ENCODE measurements around the gene DCTN3. TPM values are rescaled to one million over a fixed set of nuclear protein-coding genes. Genes with fewer than 3 reads are reported as not detected.

DCTN3 gene
- total RNA-seq, 2 donors from 2014 or later = 59.1 to 154 TPM

DNA sequence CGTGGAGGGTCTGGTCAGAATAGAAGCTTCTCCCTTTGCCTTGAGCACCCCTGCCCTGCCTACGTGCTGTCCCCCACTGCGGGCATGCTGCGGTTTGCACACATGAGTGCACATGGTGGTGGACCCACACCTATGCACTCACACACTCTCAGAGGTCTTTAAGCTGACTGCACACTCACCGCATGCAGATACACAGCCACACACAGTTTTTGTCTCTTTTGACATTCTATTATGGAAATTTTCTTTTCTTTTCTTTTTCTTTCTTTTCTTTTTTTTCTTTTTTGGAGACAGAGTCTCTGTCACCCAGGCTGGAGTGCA lies 9.2 kb upstream of the DCTN3 start:
- Histone ChIP-seq H3K4me1 (peaks cover 0 to 15% of the 10 kb centered on the region in 2 donors), H3K27ac (no peak overlapping the region), H3K36me3 (no peaks in the 10 kb centered on the region), H3K4me3 (peak overlapping the region in 1 of 2 donors; percentile 49), H3K9me3 (no peaks in the 10 kb centered on the region), H3K27me3 (peaks cover 9 to 26% of the 10 kb centered on the region in 2 donors)
- TF ChIP-seq, protein P1, sequence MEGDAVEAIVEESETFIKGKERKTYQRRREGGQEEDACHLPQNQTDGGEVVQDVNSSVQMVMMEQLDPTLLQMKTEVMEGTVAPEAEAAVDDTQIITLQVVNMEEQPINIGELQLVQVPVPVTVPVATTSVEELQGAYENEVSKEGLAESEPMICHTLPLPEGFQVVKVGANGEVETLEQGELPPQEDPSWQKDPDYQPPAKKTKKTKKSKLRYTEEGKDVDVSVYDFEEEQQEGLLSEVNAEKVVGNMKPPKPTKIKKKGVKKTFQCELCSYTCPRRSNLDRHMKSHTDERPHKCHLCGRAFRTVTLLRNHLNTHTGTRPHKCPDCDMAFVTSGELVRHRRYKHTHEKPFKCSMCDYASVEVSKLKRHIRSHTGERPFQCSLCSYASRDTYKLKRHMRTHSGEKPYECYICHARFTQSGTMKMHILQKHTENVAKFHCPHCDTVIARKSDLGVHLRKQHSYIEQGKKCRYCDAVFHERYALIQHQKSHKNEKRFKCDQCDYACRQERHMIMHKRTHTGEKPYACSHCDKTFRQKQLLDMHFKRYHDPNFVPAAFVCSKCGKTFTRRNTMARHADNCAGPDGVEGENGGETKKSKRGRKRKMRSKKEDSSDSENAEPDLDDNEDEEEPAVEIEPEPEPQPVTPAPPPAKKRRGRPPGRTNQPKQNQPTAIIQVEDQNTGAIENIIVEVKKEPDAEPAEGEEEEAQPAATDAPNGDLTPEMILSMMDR (IDR thresholded peaks at IDR 0.05) = no peak
- DNase-seq (ENCODE audit: low spot score) = no peak

DNA sequence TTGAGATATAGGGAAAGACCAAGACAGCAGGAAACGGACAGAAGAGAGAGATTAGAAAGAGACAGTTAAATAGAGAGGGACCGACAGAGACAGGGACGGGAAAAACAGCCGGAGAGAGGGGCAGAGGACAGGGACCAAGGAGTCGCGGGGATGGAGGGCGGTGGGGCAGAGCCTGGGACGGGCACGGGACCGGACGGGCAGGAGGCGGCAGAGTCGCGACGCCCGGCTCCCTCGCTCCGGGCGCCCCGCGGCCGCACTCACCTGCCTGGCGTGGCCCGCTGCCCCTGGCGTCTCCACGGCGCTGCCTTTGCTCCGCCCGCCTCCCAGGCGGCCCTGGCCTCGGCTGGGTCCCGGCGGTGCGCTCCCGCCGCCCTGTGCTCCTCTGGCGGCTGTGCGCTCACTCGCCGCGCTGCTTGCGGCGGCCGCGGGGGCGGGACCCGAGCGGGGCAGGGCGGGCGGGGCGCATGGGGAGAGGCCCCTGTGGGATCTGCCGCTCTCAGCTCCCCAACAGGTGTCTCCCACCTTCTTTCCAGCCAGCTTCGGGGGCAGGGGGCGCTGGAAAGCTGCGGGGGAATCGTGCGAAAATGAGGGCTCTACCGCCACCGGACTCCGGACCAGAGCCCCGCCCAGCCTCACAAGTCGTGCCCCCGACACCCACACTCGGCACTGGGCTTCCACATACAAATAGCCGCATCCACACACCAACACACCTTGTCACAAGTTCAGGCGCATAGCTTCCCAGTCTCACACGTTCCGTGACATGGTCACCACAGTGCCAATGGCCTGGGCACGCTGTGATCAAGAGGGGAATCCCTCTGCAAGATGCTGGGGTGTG lies 8.6 kb upstream of the DCTN3 start, which contains the start of gene ARID3C:
ARID3C (minus strand) TSS at position 411 of the 835 bp plus-strand sequence. CDS start 1,052 bp downstream, outside the sequence.
- Histone ChIP-seq H3K27ac (no peak within 1 kb of the TSS), H3K4me1 (peaks cover 0 to 19% of the 10 kb centered on the region in 2 donors), H3K27me3 (peaks cover 10 to 32% of the 10 kb centered on the region in 2 donors), H3K9me3 (no peaks in the 10 kb centered on the region), H3K36me3 (no peaks in the 10 kb centered on the region), H3K4me3 (peak within 1 kb of the TSS; percentile 31 to 49)
- TF ChIP-seq, protein P1 (IDR thresholded peaks at IDR 0.05) = no peak
- DNase-seq (ENCODE audit: low spot score) = no peak

DNA sequence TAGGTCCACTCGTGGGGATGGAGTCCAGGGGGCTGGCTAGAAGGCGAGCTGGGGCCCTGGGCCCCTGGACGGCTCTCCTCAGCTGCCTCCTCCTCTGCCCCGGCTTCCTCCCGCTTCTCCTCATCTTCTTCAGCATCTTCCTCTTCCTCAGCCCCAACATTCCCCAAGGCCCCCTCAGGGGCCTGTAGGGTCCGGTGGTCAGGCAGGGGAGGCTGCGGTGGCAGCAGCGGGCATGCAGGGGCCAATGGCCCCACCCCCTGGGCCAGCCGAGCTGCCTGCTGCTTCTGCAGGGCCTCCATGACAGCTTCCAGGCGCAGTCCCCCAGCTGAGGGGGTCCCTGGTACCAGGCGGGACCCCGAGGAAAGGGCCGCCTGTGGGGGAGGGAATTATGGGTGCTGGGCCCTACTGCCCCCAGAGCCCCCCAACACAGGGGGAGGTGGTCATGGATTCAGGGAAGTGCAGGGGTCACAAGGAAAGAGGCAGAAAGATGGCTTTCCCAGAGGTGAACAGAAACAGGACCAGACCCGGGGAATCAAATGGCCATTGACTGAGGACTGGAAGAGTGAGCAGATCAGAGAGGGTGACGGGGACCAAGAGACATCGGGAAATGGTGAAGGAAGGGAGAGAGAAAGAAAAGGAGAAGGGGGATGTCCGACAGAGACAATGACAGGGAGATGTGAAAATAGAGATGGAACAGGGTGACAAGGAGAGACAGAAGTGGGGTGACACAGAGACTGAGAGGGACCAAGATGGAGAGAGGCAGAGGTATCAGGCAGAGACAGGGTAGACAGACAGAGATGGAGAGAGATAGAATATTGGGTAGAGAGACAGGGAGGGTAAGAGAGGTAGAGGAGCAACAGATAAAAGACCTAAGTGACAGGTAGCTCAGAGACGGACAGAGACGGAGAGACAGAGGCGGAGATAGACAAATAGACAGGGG lies 7.7 kb upstream of the DCTN3 start:
- H3K9me3 ChIP-seq = no peaks in the 10 kb centered on the region
- H3K4me1 ChIP-seq = peaks cover 0 to 26% of the 10 kb centered on the region in 2 donors
- TF ChIP-seq, protein P1 (IDR thresholded peaks at IDR 0.05) = no peak
- no peaks in the 10 kb centered on the region for H3K36me3 ChIP-seq
- no peak for DNase-seq (ENCODE audit: low spot score)
- no peak overlapping the region for H3K27ac ChIP-seq
- H3K27me3 ChIP-seq = peaks cover 17 to 41% of the 10 kb centered on the region in 2 donors
- H3K4me3 ChIP-seq = peak overlapping the region; percentile 31 to 49

DNA sequence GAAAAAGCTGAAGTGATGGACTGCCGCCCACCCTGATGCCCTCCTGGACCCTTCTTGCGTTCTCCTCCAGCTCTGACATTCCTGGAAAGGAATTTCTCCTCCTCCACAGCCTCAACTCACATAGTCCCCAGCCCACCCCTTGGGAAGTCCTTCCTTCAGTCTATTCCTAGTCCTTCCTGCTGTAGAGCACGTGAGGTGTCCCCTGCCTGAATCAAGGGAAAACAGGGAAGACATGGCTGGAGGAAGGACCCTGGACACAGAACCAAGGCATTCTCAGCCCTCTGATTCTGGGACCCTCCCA lies 4.8 kb upstream of the DCTN3 start:
- Histone ChIP-seq H3K4me3 (no peak overlapping the region), H3K36me3 (no peaks in the 10 kb centered on the region), H3K27me3 (peaks cover 17 to 46% of the 10 kb centered on the region in 2 donors), H3K9me3 (no peaks in the 10 kb centered on the region), H3K27ac (no peak overlapping the region), H3K4me1 (peaks cover 0 to 26% of the 10 kb centered on the region in 2 donors)
- DNase-seq (ENCODE audit: low spot score) = no peak
- TF ChIP-seq, protein P1 (IDR thresholded peaks at IDR 0.05) = no peak

DNA sequence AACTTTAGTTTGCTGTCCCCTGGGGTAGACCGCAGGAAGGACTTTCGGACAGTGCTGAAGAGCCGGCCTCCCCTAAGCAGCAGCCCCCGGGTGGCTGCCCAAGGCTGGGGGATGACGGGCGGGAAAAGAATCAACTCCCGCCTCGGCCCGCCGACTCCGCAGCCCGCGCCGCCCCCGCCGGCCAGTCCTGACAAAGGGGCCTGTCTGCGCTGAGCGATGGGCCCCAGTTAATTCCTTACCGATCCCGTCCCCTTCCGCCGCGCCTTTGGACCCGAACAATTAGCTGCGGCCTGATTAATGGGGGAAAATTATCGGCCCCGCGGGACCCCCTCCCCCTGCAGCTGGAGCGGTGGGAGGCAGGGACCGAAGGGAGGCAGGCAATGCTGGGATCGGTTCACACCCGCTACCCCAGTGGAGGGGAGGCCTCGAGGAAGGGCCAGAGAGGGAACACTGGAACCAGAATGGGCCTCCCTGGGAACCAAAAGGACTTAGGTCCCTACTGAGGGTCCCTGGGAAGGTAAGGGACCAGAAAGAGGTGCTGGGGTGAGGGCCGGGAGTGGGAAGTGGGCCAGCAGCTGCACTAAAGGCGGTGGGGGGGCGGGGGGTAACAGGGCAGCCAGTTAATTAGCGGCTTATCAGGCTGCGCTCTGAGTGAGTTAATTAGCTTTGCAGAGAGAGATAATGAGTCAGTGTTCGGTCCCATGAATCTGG lies 4.3 kb upstream of the DCTN3 start:
- Histone ChIP-seq H3K27ac (no peak overlapping the region), H3K36me3 (no peaks in the 10 kb centered on the region), H3K9me3 (no peaks in the 10 kb centered on the region), H3K4me1 (peaks cover 0 to 31% of the 10 kb centered on the region in 2 donors), H3K27me3 (peaks cover 17 to 46% of the 10 kb centered on the region in 2 donors), H3K4me3 (no peak overlapping the region)
- DNase-seq (ENCODE audit: low spot score) = no peak
- TF ChIP-seq, protein P1 (IDR thresholded peaks at IDR 0.05) = no peak
